HEK293 (cell line): ENCODE measurements around the gene CYB561A3.

Experiments used
- EGR2 ChIP-seq: fragments of 450-650 bp; formaldehyde crosslinking; IDR thresholded peaks from 2 replicates; pipeline ENCODE4 v1.5.1; 2016; ENCODE audit warnings: low read depth, missing biosample characterization, missing genetic modification characterization
- KLF8 ChIP-seq: fragments of 450-650 bp; formaldehyde crosslinking; IDR thresholded peaks from 2 replicates; pipeline ENCODE4 v1.5.1; 2016; ENCODE audit warnings: missing biosample characterization, missing genetic modification characterization
- SP7 ChIP-seq: fragments of 450-650 bp; formaldehyde crosslinking; IDR thresholded peaks from 2 replicates; pipeline ENCODE4 v1.5.1; 2016; ENCODE audit warnings: missing biosample characterization, missing genetic modification characterization
- ZBTB17 ChIP-seq: fragments of 450-650 bp; formaldehyde crosslinking; IDR thresholded peaks from 2 replicates; pipeline ENCODE4 v1.5.1; 2016; ENCODE audit warnings: missing biosample characterization, missing genetic modification characterization
- ZBTB20 ChIP-seq: fragments of 450-650 bp; formaldehyde crosslinking; IDR thresholded peaks from 2 replicates; pipeline ENCODE4 v1.5.1; 2016; ENCODE audit warnings: missing biosample characterization, missing genetic modification characterization
- ZFP3 ChIP-seq: fragments of 450-650 bp; formaldehyde crosslinking; IDR thresholded peaks from 2 replicates; pipeline ENCODE4 v1.5.1; 2016; ENCODE audit warnings: low read depth, missing biosample characterization, missing genetic modification characterization
- ZFP41 ChIP-seq: fragments of 450-650 bp; formaldehyde crosslinking; IDR thresholded peaks from 2 replicates; pipeline ENCODE4 v1.5.1; 2016; ENCODE audit warnings: missing biosample characterization, missing genetic modification characterization, borderline replicate concordance
- ZNF335 ChIP-seq: fragments of 450-650 bp; formaldehyde crosslinking; conservative IDR thresholded peaks from 2 replicates; pipeline ENCODE4 v1.5.1; 2016; ENCODE audit warnings: missing biosample characterization, missing genetic modification characterization
- ZNF423 ChIP-seq: fragments of 450-650 bp; formaldehyde crosslinking; IDR thresholded peaks from 2 replicates; pipeline ENCODE4 v1.5.1; 2016; ENCODE audit warnings: missing biosample characterization, missing genetic modification characterization
- ZNF529 ChIP-seq: fragments of 450-650 bp; formaldehyde crosslinking; IDR thresholded peaks from 2 replicates; pipeline ENCODE4 v1.5.1; 2017; ENCODE audit warnings: missing genetic modification characterization, missing biosample characterization; ENCODE audit not compliant: insufficient replicate concordance
- ZNF670 ChIP-seq: fragments of 450-650 bp; formaldehyde crosslinking; IDR thresholded peaks from 2 replicates; pipeline ENCODE4 v1.5.1; 2016; ENCODE audit warnings: missing biosample characterization, missing genetic modification characterization, low read depth
- ZNF768 ChIP-seq: fragments of 450-650 bp; formaldehyde crosslinking; IDR thresholded peaks from 2 replicates; pipeline ENCODE4 v1.5.1; 2018; ENCODE audit warnings: missing biosample characterization, mild to moderate bottlenecking, missing genetic modification characterization
- ZNF785 ChIP-seq: fragments of 450-650 bp; formaldehyde crosslinking; IDR thresholded peaks from 2 replicates; pipeline ENCODE4 v1.5.1; 2016; ENCODE audit warnings: missing biosample characterization, missing genetic modification characterization
- ZNF792 ChIP-seq: fragments of 450-650 bp; formaldehyde crosslinking; IDR thresholded peaks from 2 replicates; pipeline ENCODE4 v1.5.1; 2016; ENCODE audit warnings: missing biosample characterization, missing genetic modification characterization
- TF ChIP-seq, protein P1 (sequence below): IDR thresholded peaks from 2 replicates; pipeline ENCODE4 v1.6.1; 2011; ENCODE audit warnings: mild to moderate bottlenecking, low read depth, low read length, borderline replicate concordance
- TF ChIP-seq, protein P2 (sequence below): fragments of 450-650 bp; formaldehyde crosslinking; IDR thresholded peaks from 2 replicates; pipeline ENCODE4 v1.5.1; 2017; ENCODE audit warnings: missing biosample characterization, missing genetic modification characterization
- TF ChIP-seq, protein P3 (sequence below): fragments of 450-650 bp; formaldehyde crosslinking; IDR thresholded peaks from 2 replicates; pipeline ENCODE4 v1.5.1; 2016; ENCODE audit warnings: missing biosample characterization, missing genetic modification characterization, borderline replicate concordance
- TF ChIP-seq, protein P4 (sequence below): fragments of 450-650 bp; formaldehyde crosslinking; IDR thresholded peaks from 2 replicates; pipeline ENCODE4 v1.5.1; 2016; ENCODE audit warnings: missing biosample characterization, missing genetic modification characterization
- TF ChIP-seq, protein P5 (sequence below): fragments of 450-650 bp; formaldehyde crosslinking; IDR thresholded peaks from 2 replicates; pipeline ENCODE4 v1.5.1; 2017; ENCODE audit warnings: missing biosample characterization, missing genetic modification characterization
- TF ChIP-seq, protein P6 (sequence below): fragments of 450-650 bp; formaldehyde crosslinking; optimal IDR thresholded peaks from 2 replicates; pipeline ENCODE3; 2016; ENCODE audit warnings: missing biosample characterization, mild to moderate bottlenecking, missing genetic modification characterization
- TF ChIP-seq, protein P7 (sequence below): fragments of 450-650 bp; formaldehyde crosslinking; IDR thresholded peaks from 2 replicates; pipeline ENCODE4 v1.5.1; 2017; ENCODE audit warnings: missing biosample characterization, mild to moderate bottlenecking, missing genetic modification characterization, moderate library complexity

The CYB561A3 gene

DNA sequence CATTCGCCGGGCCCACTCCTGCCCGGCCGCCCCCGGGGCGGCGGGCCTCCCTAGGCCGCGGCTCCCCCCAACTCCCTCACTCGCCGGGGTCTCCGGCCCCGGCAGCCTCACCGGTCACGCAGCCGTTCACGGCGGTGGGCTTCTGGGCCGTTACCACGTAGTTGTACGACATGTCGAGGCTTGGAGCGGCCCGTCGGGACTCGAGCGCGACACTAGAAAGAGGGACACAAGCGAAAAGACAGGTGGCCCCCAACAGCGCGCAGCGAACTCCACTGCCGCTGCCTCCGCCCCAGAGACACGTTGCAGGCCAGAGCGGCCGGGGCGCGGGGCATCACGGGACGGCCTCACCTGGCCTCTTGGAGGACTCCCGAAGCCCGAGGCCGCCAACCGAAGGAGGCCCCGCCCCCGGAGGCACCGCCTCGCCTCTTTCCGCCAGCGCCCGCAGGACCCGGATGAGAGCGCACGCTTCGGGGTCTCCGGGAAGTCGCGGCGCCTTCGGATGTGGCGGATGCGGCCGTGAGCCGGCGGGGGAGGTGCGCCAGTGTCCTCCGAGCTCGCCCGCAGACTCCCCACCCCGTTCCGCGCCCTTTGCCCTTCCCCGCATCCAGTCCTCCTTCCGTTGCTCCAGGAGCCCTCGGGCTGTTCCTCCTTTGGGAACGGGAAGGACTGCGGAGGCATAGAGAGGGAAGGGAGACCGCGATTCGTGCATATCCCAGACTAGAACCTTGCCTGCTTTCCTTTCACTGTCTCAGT lies 28.7 kb downstream of the CYB561A3 start, which contains the start of the genes DDB1 and TKFC (continued):
- TF ChIP-seq, protein P1, sequence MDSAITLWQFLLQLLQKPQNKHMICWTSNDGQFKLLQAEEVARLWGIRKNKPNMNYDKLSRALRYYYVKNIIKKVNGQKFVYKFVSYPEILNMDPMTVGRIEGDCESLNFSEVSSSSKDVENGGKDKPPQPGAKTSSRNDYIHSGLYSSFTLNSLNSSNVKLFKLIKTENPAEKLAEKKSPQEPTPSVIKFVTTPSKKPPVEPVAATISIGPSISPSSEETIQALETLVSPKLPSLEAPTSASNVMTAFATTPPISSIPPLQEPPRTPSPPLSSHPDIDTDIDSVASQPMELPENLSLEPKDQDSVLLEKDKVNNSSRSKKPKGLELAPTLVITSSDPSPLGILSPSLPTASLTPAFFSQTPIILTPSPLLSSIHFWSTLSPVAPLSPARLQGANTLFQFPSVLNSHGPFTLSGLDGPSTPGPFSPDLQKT, result no peak
- TF ChIP-seq, protein P2, sequence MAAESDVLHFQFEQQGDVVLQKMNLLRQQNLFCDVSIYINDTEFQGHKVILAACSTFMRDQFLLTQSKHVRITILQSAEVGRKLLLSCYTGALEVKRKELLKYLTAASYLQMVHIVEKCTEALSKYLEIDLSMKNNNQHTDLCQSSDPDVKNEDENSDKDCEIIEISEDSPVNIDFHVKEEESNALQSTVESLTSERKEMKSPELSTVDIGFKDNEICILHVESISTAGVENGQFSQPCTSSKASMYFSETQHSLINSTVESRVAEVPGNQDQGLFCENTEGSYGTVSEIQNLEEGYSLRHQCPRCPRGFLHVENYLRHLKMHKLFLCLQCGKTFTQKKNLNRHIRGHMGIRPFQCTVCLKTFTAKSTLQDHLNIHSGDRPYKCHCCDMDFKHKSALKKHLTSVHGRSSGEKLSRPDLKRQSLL, result no peak
- TF ChIP-seq EGR2 (tag by site-specific recombination), result 0 out of 2 replicates have a peak, but pooled peaks have one; percentile 39
- peak; percentile 44 for TF ChIP-seq ZNF335 (tag by site-specific recombination)
- TF ChIP-seq, protein P3, sequence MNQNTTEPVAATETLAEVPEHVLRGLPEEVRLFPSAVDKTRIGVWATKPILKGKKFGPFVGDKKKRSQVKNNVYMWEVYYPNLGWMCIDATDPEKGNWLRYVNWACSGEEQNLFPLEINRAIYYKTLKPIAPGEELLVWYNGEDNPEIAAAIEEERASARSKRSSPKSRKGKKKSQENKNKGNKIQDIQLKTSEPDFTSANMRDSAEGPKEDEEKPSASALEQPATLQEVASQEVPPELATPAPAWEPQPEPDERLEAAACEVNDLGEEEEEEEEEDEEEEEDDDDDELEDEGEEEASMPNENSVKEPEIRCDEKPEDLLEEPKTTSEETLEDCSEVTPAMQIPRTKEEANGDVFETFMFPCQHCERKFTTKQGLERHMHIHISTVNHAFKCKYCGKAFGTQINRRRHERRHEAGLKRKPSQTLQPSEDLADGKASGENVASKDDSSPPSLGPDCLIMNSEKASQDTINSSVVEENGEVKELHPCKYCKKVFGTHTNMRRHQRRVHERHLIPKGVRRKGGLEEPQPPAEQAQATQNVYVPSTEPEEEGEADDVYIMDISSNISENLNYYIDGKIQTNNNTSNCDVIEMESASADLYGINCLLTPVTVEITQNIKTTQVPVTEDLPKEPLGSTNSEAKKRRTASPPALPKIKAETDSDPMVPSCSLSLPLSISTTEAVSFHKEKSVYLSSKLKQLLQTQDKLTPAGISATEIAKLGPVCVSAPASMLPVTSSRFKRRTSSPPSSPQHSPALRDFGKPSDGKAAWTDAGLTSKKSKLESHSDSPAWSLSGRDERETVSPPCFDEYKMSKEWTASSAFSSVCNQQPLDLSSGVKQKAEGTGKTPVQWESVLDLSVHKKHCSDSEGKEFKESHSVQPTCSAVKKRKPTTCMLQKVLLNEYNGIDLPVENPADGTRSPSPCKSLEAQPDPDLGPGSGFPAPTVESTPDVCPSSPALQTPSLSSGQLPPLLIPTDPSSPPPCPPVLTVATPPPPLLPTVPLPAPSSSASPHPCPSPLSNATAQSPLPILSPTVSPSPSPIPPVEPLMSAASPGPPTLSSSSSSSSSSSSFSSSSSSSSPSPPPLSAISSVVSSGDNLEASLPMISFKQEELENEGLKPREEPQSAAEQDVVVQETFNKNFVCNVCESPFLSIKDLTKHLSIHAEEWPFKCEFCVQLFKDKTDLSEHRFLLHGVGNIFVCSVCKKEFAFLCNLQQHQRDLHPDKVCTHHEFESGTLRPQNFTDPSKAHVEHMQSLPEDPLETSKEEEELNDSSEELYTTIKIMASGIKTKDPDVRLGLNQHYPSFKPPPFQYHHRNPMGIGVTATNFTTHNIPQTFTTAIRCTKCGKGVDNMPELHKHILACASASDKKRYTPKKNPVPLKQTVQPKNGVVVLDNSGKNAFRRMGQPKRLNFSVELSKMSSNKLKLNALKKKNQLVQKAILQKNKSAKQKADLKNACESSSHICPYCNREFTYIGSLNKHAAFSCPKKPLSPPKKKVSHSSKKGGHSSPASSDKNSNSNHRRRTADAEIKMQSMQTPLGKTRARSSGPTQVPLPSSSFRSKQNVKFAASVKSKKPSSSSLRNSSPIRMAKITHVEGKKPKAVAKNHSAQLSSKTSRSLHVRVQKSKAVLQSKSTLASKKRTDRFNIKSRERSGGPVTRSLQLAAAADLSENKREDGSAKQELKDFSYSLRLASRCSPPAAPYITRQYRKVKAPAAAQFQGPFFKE (tag by site-specific recombination), result no peak
- no peak for TF ChIP-seq ZNF785 (tag by site-specific recombination)
- peak; percentile 75 for TF ChIP-seq SP7
- TF ChIP-seq ZFP3 (tag by site-specific recombination), result no peak
- peak; percentile 75 for TF ChIP-seq KLF8 (tag by site-specific recombination)
- no peak for TF ChIP-seq ZNF768 (tag by site-specific recombination)
- TF ChIP-seq, protein P4, sequence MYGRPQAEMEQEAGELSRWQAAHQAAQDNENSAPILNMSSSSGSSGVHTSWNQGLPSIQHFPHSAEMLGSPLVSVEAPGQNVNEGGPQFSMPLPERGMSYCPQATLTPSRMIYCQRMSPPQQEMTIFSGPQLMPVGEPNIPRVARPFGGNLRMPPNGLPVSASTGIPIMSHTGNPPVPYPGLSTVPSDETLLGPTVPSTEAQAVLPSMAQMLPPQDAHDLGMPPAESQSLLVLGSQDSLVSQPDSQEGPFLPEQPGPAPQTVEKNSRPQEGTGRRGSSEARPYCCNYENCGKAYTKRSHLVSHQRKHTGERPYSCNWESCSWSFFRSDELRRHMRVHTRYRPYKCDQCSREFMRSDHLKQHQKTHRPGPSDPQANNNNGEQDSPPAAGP (tag by site-specific recombination), result 0 out of 2 replicates have a peak, but pooled peaks have one; percentile 12
- no peak for TF ChIP-seq ZFP41
- TF ChIP-seq, protein P5, sequence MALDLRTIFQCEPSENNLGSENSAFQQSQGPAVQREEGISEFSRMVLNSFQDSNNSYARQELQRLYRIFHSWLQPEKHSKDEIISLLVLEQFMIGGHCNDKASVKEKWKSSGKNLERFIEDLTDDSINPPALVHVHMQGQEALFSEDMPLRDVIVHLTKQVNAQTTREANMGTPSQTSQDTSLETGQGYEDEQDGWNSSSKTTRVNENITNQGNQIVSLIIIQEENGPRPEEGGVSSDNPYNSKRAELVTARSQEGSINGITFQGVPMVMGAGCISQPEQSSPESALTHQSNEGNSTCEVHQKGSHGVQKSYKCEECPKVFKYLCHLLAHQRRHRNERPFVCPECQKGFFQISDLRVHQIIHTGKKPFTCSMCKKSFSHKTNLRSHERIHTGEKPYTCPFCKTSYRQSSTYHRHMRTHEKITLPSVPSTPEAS (tag by site-specific recombination), result no peak
- TF ChIP-seq ZBTB17 (tag by site-specific recombination), result peak; percentile 69
- no peak for TF ChIP-seq ZNF670
- TF ChIP-seq ZNF423 (tag by site-specific recombination), result no peak
- TF ChIP-seq ZNF529 (tag by site-specific recombination), result no peak
- TF ChIP-seq, protein P6, sequence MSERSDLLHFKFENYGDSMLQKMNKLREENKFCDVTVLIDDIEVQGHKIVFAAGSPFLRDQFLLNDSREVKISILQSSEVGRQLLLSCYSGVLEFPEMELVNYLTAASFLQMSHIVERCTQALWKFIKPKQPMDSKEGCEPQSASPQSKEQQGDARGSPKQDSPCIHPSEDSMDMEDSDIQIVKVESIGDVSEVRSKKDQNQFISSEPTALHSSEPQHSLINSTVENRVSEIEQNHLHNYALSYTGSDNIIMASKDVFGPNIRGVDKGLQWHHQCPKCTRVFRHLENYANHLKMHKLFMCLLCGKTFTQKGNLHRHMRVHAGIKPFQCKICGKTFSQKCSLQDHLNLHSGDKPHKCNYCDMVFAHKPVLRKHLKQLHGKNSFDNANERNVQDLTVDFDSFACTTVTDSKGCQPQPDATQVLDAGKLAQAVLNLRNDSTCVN (tag by site-specific recombination), result peak; percentile 67
- no peak for TF ChIP-seq ZNF792 (tag by site-specific recombination)
- TF ChIP-seq, protein P7, sequence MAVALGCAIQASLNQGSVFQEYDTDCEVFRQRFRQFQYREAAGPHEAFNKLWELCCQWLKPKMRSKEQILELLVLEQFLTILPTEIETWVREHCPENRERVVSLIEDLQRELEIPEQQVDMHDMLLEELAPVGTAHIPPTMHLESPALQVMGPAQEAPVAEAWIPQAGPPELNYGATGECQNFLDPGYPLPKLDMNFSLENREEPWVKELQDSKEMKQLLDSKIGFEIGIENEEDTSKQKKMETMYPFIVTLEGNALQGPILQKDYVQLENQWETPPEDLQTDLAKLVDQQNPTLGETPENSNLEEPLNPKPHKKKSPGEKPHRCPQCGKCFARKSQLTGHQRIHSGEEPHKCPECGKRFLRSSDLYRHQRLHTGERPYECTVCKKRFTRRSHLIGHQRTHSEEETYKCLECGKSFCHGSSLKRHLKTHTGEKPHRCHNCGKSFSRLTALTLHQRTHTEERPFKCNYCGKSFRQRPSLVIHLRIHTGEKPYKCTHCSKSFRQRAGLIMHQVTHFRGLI (tag by site-specific recombination), result no peak
- peak; percentile 29; the same call in 1 of the 2 replicates for TF ChIP-seq ZBTB20 (tag by site-specific recombination)
